ENCODE measurements around the gene ITSN2. TPM values are rescaled to one million over a fixed set of nuclear protein-coding genes. Genes with fewer than 3 reads are reported as not detected.

The ITSN2 gene
- total RNA-seq, 4 donors from 2014 or later: 32.8 to 58.0 (median 41.4) TPM

GRCh38 chr2:24247164-24247563, 113.2 kb downstream of the ITSN2 start:
- in situ Hi-C loops (cut with MboI; ENCODE audit: low pct_ligation_motif_present in 1 of 4, low pct_unique_long_range_greater_than_20kb in 1 of 4, low sequenced_read_pairs in 3 of 4): loop anchor here in 1 of 4 donors (25.0 kb wide), 1 partner anchor 140 kb away; no protein-coding TSS in a partner anchor
- TF ChIP-seq POLR2AphosphoS5 (IDR thresholded peaks at IDR 0.05) (no peak), CTCF (IDR thresholded peaks at IDR 0.05) (no peak), POLR2A (IDR thresholded peaks at IDR 0.05) (no peak), EP300 (IDR thresholded peaks at IDR 0.05; ENCODE audit: low read depth) (no peak)
- peaks cover 0 to 57% (median 20%) of the 10 kb centered on the region in 4 donors for H3K36me3 ChIP-seq

GRCh38 chr2:24245986-24246776, 114.2 kb downstream of the ITSN2 start:
- no peaks in the 10 kb centered on the region for H3K27me3 ChIP-seq
- no peak overlapping the region for H3K4me3 ChIP-seq
- no peaks in the 10 kb centered on the region for H3K4me1 ChIP-seq
- no peaks in the 10 kb centered on the region for H3K9me3 ChIP-seq
- peaks cover 0 to 50% (median 21%) of the 10 kb centered on the region in 4 donors for H3K36me3 ChIP-seq
- no peak for TF ChIP-seq CTCF (IDR thresholded peaks at IDR 0.05)
- no peak for TF ChIP-seq EP300 (IDR thresholded peaks at IDR 0.05; ENCODE audit: low read depth)
- no peak for TF ChIP-seq POLR2A (IDR thresholded peaks at IDR 0.05)
- no peak for TF ChIP-seq POLR2AphosphoS5 (IDR thresholded peaks at IDR 0.05)
- no peak overlapping the region for H3K27ac ChIP-seq
- 93 to 95% methylated on average over 4 of the region's 4 CpGs for WGBS, 2 donors (ENCODE audit: low coverage in 1 of 2)
- DNase-seq: no peak
- in situ Hi-C loops (cut with MboI; ENCODE audit: low pct_ligation_motif_present in 1 of 4, low pct_unique_long_range_greater_than_20kb in 1 of 4, low sequenced_read_pairs in 3 of 4): loop anchor here in 1 of 4 donors (25.0 kb wide), 1 partner anchor 141 kb away; no protein-coding TSS in a partner anchor
- intact Hi-C loops (cut with DNase I; ENCODE audit: low total_unique reads): no loop called here

More at GRCh38 chr2:24247164-24247563, 113.2 kb downstream of the ITSN2 start:
- no peak for DNase-seq
- Histone ChIP-seq H3K27me3 (no peaks in the 10 kb centered on the region), H3K27ac (no peak overlapping the region), H3K9me3 (no peaks in the 10 kb centered on the region), H3K4me3 (no peak overlapping the region), H3K4me1 (no peaks in the 10 kb centered on the region)
- intact Hi-C loops (cut with DNase I; ENCODE audit: low total_unique reads): no loop called here
- WGBS, 2 donors (ENCODE audit: low coverage in 1 of 2): 80 to 100% methylated on average over 1 of the region's 1 CpG

GRCh38 chr2:24241528-24241927, 118.8 kb downstream of the ITSN2 start:
- in situ Hi-C loops (cut with MboI; ENCODE audit: low pct_ligation_motif_present in 1 of 4, low pct_unique_long_range_greater_than_20kb in 1 of 4, low sequenced_read_pairs in 3 of 4) (loop anchor here in 1 of 4 donors (25.0 kb wide), 1 partner anchor 146 kb away; no protein-coding TSS in a partner anchor), intact Hi-C loops (cut with DNase I; ENCODE audit: low total_unique reads) (no loop called here)
- Histone ChIP-seq H3K9me3 (no peaks in the 10 kb centered on the region), H3K27me3 (no peaks in the 10 kb centered on the region), H3K36me3 (peaks cover 0 to 39% (median 10%) of the 10 kb centered on the region in 4 donors), H3K27ac (no peak overlapping the region), H3K4me1 (no peaks in the 10 kb centered on the region), H3K4me3 (no peak overlapping the region)
- no peak for TF ChIP-seq EP300 (IDR thresholded peaks at IDR 0.05; ENCODE audit: low read depth)
- no peak for TF ChIP-seq POLR2AphosphoS5 (IDR thresholded peaks at IDR 0.05)
- no peak for DNase-seq

- no peaks in the 10 kb centered on the region for H3K9me3 ChIP-seq
- no peaks in the 10 kb centered on the region for H3K27me3 ChIP-seq
- intact Hi-C loops (cut with DNase I; ENCODE audit: low total_unique reads) (no loop called here), in situ Hi-C loops (cut with MboI; ENCODE audit: low pct_ligation_motif_present in 1 of 4, low pct_unique_long_range_greater_than_20kb in 1 of 4, low sequenced_read_pairs in 3 of 4) (loop anchor here in 1 of 4 donors (25.0 kb wide), 1 partner anchor 148 kb away; no protein-coding TSS in a partner anchor)
- DNase-seq: no peak
- 93 to 96% methylated on average over 1 of the region's 1 CpG for WGBS, 2 donors (ENCODE audit: low coverage in 1 of 2)
- no peak overlapping the region for H3K4me3 ChIP-seq
- TF ChIP-seq POLR2AphosphoS5 (IDR thresholded peaks at IDR 0.05): no peak
- TF ChIP-seq EP300 (IDR thresholded peaks at IDR 0.05; ENCODE audit: low read depth): no peak
- no peak for TF ChIP-seq CTCF (IDR thresholded peaks at IDR 0.05)
- no peak for TF ChIP-seq POLR2A (IDR thresholded peaks at IDR 0.05)
- no peaks in the 10 kb centered on the region for H3K4me1 ChIP-seq
- H3K36me3 ChIP-seq: peaks cover 0 to 21% (median under 1%) of the 10 kb centered on the region in 4 donors
- no peak overlapping the region for H3K27ac ChIP-seq
These were observed 120.8 kb downstream of the ITSN2 start for GRCh38 chr2:24239553-24239952.

All from transverse colon (tissue), 4 donors.